ENCODE results near the gene PARVA. TPM values are rescaled to one million over a fixed set of nuclear protein-coding genes. Genes with fewer than 3 reads are reported as not detected.

The PARVA gene
- total RNA-seq, 1 donor from 2014 or later, result 53.3 TPM

DNA sequence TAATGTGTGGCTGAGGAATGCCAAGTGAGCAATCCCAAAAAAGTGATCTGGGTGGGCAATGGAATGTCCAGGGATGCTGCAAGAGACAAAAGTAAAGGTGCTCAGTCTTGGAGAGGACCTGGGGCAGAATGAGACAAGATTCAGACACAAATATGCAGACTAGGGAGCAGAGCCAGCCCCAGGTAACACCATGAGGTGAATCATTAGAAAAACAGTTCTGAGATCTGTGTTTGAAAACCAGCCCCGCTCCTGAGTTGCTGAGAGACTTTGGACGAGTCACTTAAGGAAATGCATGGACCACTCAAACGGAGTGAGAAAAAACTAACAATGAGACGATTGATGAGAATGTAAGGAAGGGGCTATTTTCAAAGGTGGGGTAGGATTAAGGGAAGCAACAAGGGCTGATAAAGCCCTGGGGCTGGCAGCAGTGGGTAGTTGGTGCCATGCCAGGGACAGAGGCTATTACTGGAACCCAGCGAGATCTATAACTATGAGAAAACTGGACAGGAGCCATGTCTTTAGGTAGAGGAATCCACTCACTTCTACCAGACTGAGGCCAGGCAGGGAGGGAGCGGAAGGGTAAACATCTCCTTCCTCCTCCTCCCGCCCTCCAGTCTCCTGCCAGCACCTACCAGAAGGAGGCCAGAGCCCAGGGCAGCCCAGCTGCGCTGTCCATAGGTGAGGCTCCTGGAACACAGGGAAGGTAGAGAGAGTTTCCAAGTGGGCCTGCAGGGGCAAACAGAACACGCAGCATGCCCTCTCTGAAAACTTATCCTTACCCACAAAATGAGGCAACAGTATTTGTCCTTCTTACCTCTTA, 166.4 kb downstream of the PARVA start:
- H3K4me3 Mint-ChIP-seq (ENCODE audit: unreplicated experiment), result no peak overlapping the region
- H3K27ac Mint-ChIP-seq (ENCODE audit: unreplicated experiment), result no peak overlapping the region
- H3K27me3 Mint-ChIP-seq (ENCODE audit: unreplicated experiment), result peaks cover 3% of the 10 kb centered on the region
- no peaks in the 10 kb centered on the region for H3K36me3 Mint-ChIP-seq (ENCODE audit: low read depth, unreplicated experiment)
- H3K4me1 Mint-ChIP-seq (ENCODE audit: unreplicated experiment), result peaks cover 10% of the 10 kb centered on the region
- DNase-seq (ENCODE audit: low spot score), result no peak
- H3K9me3 Mint-ChIP-seq (ENCODE audit: unreplicated experiment), result no peaks in the 10 kb centered on the region
- TF ChIP-seq, protein P1, sequence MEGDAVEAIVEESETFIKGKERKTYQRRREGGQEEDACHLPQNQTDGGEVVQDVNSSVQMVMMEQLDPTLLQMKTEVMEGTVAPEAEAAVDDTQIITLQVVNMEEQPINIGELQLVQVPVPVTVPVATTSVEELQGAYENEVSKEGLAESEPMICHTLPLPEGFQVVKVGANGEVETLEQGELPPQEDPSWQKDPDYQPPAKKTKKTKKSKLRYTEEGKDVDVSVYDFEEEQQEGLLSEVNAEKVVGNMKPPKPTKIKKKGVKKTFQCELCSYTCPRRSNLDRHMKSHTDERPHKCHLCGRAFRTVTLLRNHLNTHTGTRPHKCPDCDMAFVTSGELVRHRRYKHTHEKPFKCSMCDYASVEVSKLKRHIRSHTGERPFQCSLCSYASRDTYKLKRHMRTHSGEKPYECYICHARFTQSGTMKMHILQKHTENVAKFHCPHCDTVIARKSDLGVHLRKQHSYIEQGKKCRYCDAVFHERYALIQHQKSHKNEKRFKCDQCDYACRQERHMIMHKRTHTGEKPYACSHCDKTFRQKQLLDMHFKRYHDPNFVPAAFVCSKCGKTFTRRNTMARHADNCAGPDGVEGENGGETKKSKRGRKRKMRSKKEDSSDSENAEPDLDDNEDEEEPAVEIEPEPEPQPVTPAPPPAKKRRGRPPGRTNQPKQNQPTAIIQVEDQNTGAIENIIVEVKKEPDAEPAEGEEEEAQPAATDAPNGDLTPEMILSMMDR (IDR thresholded peaks at IDR 0.05; ENCODE audit: unreplicated experiment), result no peak

DNA sequence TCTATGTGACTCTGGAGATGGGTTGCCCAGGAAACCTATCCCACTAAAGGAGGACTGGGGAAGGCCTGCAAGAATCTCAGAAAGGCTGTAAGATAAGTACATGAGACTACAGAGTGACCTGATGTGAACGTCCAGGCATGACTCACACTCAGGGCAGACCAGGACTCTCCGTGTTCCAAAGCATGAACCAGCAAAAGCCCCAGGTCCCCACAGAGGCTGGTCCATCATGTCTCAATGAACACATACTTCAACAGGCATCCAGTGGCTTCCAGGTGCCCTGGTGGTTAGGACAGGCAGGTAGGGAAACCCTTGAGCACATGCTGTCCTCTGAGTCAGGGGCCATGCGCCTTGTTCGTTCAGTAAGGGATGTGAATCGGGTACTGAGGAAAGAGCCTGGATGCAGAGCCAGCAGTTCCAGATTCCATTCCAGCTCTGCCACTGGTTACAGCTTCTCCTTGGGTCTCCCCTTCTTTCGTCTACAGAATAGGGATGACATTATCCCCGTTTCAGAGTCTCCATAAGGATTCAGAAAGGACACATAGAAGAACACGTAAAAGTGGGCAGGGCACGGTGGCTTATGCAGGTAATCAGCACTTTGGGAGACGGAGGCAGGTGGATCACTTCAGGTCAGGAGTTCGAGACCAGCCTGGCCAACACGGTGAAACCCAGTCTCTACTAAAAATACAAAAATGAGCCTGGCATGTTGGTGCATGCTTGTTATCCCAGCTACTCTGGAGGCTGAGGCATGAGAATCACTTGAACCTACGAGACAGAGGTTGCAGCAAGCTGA, 167.8 kb downstream of the PARVA start:
- no peak for DNase-seq (ENCODE audit: low spot score)
- H3K27me3 Mint-ChIP-seq (ENCODE audit: unreplicated experiment), result peaks cover 3% of the 10 kb centered on the region
- peaks cover 10% of the 10 kb centered on the region for H3K4me1 Mint-ChIP-seq (ENCODE audit: unreplicated experiment)
- no peak overlapping the region for H3K27ac Mint-ChIP-seq (ENCODE audit: unreplicated experiment)
- no peaks in the 10 kb centered on the region for H3K36me3 Mint-ChIP-seq (ENCODE audit: low read depth, unreplicated experiment)
- no peak overlapping the region for H3K4me3 Mint-ChIP-seq (ENCODE audit: unreplicated experiment)
- no peaks in the 10 kb centered on the region for H3K9me3 Mint-ChIP-seq (ENCODE audit: unreplicated experiment)
- TF ChIP-seq, protein P1 (IDR thresholded peaks at IDR 0.05; ENCODE audit: unreplicated experiment), result no peak

DNA sequence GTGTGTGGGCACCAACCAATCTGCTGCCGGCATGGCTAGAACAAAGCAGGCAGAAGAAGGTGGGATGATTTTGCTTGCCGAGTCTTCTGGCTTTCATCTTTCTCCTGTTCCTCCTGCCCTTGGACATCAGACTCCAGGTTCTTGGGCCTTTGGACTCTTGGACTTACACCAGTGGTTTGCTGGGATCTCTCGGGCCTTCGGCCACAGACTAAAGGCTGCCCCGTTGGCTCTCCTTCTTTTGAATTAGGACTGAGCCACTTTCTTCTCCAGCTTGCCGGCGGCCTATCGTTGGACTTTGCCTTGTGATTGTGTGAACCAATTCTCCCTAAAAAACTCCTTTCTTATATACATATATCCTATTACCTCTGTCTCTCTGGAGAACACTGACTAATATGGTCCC, 168.8 kb downstream of the PARVA start:
- H3K4me1 Mint-ChIP-seq (ENCODE audit: unreplicated experiment), result peaks cover 10% of the 10 kb centered on the region
- TF ChIP-seq, protein P1 (IDR thresholded peaks at IDR 0.05; ENCODE audit: unreplicated experiment), result no peak
- H3K27ac Mint-ChIP-seq (ENCODE audit: unreplicated experiment), result no peak overlapping the region
- peaks cover 3% of the 10 kb centered on the region for H3K27me3 Mint-ChIP-seq (ENCODE audit: unreplicated experiment)
- H3K9me3 Mint-ChIP-seq (ENCODE audit: unreplicated experiment), result no peaks in the 10 kb centered on the region
- H3K4me3 Mint-ChIP-seq (ENCODE audit: unreplicated experiment), result no peak overlapping the region
- DNase-seq (ENCODE audit: low spot score), result no peak
- H3K36me3 Mint-ChIP-seq (ENCODE audit: low read depth, unreplicated experiment), result no peaks in the 10 kb centered on the region

DNA sequence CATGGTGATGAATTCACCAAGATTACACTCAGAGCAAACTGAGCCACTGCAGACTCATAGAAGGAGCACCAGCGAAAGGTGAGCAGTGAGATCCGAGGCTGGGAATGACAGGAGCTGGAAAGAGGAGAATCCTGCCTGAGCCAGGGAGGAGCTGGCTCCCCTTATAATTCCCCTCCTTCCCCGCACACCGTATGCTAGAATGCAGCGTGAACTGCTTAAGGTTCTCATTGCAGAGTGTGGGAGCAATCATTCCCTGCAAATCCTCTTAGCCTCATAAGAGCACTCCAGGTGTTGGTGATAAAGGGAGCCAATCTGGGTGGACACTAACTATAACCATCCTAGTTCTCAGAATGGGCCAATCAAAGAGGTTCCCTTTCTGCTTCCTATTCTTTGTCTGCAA, 169.3 kb downstream of the PARVA start:
- H3K36me3 Mint-ChIP-seq (ENCODE audit: low read depth, unreplicated experiment), result no peaks in the 10 kb centered on the region
- H3K27ac Mint-ChIP-seq (ENCODE audit: unreplicated experiment), result no peak overlapping the region
- peaks cover 10% of the 10 kb centered on the region for H3K4me1 Mint-ChIP-seq (ENCODE audit: unreplicated experiment)
- peaks cover 1% of the 10 kb centered on the region for H3K27me3 Mint-ChIP-seq (ENCODE audit: unreplicated experiment)
- H3K4me3 Mint-ChIP-seq (ENCODE audit: unreplicated experiment), result no peak overlapping the region
- H3K9me3 Mint-ChIP-seq (ENCODE audit: unreplicated experiment), result no peaks in the 10 kb centered on the region
- TF ChIP-seq, protein P1 (IDR thresholded peaks at IDR 0.05; ENCODE audit: unreplicated experiment), result no peak
- DNase-seq (ENCODE audit: low spot score), result no peak

Measured in endothelial cell (in vitro differentiated cells).